Endothelial cell of hepatic sinusoid (primary cell): ENCODE measurements around the gene RENBP.
"Not testable (repeated sequence)": the region's sequence is repeated elsewhere in the genome, so short reads cannot be mapped to it uniquely, and the experiment has no call there.

Experiments
- in situ Hi-C: cut with HindIII; loops from 2 replicates; pipeline ENCODE4 v1.10.0; 2017; ENCODE audit warnings: low sequenced_read_pairs

RENBP gene

GRCh38 chrX:153944140-153944799 lies at the start of gene RENBP:
Gene RENBP (minus strand): TSS chrX:153944643. CDS start chrX:153944610, 33 bp downstream.
- in situ Hi-C loops: no loop called here

DNA sequence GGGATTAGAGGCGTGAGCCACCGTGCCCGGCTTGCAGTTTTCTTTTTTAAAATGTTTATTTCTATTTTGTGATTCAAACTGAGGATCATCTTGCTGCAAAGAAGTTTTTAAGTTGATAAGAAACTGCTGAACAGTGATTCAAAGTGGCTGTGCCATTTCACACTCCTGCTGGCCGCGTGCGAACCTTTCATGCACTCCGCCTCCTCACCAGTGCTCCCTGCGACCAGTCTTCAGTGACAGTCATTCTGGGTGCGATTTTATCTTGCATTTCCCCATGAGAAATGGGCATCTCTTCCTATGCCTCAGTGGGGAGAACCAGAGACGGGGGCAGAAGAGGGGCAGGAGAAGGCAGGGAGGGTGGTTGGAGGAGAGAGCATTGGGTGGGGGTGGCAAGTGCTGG lies 49.5 kb upstream of the RENBP start:
- in situ Hi-C loops: no loop called here

DNA sequence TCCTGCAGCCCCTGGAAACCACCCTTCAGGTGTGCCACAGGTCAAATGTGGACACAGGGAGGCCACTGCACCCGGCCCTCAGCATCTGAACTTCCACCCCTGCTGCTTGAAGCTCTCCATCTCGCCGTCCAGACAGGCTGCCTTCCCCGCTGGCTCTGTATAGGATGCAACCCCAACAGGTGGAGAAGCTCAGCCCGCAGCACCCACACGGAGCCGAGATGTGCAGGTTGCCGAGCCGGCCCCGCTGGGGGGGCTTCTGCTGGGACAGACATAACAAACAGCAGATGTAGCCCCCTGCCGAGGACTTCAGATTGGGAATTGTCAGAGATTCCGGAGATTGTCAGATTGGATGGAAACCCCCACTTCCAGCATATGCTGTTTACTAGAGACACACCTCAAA lies 48.6 kb upstream of the RENBP start:
- in situ Hi-C loops: no loop called here

DNA sequence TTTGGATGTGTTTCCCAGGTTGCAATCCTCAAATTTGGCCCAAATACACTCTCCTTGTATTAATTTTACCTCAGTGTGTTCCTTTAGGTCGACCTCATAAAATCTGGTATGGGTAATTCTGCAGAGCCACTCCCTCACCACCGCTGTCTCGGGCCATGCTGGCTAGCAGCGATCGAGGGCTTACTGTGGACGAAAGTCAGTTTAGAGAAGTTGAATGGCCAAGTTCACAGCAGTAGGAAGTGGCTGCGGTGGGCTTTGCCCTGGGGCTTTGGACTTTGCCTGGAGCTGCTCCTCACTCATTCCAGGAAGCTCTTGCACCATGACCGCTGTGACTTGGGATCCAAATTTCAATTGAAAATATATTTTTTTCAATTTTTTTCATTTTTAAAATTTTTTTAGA lies 47.7 kb upstream of the RENBP start:
- in situ Hi-C loops: no loop called here

GRCh38 chrX:153991013-153991580 lies 46.7 kb upstream of the RENBP start:
- in situ Hi-C loops: no loop called here

DNA sequence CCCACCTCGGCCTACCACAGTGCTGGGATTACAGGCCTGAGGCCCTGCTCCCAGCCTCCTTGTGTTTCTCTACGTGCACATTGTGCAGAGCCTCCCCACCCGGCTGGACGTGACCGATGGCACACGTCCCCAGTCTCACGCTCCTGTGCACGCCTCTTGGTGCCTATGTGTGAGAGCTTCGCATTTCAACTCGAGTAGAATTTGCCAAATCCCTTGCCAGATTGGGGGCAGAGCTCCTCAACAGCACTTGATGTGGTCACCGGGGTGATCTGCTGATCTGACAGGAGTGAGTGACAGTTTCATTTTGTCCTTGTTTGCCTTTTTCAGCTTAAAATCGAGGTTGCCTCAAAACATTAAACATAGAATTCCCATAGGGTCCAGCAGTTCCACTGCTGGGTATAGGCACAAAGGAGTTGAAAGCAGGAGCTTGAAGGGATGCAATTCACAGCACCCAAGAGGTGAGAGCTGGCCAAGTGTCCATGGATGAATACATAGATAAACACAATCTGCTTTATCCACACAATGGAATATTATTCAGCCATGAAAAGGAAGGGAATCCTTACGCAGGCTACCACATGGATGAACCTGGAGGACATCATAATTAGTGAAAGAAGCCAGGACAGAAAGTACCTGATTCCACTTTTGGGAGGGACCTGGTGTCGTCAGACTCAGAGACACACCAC lies 45.7 kb upstream of the RENBP start:
- in situ Hi-C loops: no loop called here

GRCh38 chrX:153988493-153988892 lies 44.0 kb upstream of the RENBP start:
- in situ Hi-C loops: no loop called here

- in situ Hi-C loops: no loop called here
Measured at GRCh38 chrX:153984351-153985178, 40.1 kb upstream of the RENBP start.

- in situ Hi-C loops: no loop called here
Measured at GRCh38 chrX:153983321-153983801, 38.9 kb upstream of the RENBP start.

DNA sequence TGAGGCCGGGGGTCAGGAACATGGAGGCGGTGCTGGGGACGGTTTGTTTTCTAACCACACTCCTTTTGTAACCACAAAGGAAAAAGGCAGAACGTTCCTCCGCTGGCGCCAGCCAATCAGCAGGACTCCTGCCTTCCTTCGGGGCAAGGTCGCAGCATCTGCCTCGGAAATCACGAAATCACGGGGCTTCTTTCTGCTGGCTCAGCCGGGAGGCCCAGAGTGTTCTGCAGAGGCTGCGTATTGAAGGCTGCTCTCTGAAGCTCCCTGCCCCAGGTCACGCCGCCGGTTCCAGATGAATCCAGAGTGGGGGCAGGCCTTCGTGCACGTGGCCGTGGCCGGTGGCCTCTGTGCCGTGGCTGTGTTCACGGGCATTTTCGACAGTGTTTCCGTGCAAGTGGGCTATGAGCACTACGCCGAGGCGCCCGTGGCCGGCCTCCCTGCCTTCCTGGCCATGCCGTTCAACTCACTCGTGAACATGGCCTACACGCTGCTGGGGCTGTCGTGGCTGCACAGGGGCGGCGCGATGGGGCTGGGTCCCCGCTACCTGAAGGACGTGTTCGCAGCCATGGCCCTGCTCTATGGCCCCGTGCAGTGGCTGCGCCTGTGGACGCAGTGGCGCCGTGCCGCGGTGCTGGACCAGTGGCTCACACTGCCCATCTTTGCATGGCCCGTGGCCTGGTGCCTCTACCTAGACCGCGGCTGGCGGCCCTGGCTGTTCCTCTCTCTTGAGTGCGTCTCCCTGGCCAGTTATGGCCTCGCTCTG lies 37.5 kb upstream of the RENBP start:
- in situ Hi-C loops: no loop called here

DNA sequence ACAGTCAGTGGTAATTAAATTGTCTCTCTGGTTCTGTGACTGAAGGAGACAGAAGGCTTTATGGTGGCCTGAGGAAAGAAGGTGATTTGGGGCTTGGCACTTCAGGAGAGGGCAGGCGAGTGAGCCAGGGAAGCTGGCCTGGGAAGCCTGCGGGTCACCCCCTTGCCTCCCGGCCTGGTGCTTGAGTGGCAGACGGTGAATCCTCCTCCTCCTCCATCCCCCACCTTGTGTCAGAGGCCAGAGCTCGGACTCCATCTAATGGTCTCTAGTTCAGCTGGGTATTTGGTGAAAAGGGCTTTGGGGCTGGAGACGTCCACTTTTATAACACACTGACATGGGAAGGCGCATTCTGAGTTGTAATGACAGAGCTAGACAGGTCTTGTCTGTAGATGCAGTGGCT lies 36.8 kb upstream of the RENBP start:
- in situ Hi-C loops: no loop called here

DNA sequence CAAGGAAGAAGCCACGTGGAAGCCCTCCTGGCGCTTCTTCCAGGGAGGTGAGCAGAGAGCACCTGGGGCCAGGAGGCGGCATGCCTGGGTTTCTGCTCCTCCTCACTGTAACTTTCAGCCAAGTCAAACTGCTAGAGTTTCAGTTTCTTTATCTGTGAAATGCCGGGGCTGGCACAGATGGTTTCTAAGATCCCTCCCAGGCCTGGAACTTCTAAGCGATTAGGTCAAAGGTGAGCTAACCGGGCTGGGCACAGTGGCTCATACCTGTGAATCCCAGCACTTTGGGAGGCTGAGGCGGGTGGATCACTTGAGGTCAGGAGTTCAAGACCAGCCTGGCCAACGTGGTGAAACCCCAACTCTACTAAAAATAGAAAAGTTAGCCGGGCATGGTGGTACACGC lies 36.0 kb upstream of the RENBP start:
- in situ Hi-C loops: not testable (repeated sequence)

DNA sequence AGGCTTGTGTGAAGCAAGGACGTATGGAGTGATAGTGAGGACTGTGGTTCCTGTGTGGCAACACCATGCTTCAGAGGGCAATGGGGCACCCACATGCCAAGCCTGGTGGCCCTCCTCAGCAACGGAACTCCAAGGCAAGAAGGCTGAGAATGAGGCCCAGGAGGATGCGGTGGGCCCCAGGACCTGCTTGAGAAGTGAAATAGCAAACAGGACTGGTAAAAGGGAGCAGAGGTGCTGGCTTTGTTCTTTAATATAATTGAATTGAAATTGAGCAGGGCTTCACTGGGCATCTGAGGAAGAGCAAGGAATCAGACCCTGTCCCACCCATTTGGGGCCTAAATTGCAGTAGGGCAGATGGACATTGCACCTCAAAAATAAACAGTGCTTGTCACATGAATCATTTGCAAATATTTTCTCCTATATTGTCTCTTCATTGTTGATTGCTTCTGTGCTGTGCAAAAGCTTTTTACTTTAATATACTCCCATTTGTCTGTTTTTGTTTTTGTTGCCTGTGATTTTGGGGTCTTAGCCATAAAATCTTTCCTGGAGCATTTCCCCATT lies 30.4 kb upstream of the RENBP start:
- in situ Hi-C loops: no loop called here

DNA sequence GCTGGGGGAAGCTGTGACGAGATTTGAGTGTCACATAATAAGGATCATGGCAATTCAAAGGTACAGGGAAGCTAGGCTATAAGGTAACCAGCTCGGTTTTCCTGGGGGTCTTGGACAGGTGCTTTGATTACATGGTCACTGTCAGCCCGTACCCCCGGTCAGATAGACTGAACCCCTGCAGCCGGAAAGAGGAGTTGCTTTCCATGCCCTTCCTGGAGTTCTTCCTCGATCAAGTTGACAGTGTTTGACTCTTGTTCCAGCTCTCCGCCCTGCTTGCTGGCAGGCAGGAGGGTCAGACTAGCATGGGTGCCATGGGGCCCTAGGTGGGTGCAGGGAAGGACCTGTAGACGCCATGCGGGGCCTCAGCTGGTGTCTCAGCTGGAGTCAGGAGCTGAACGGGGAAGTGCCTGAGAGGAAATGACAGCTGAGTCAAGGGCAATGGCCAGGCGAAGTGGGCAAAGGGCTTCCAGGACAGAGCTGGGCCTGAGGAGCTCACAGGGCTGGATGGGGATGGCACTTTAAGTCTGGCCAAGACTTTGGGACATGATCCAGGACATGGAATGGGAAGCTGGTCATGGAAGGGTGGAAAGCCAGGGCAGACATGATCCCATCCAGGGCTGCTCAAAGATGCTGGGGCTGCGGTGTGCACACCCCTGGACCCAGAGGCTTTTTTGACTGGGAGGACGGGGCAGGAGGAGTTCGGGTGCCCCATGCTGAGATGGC lies 29.7 kb upstream of the RENBP start:
- in situ Hi-C loops: no loop called here

- in situ Hi-C loops: no loop called here
Measured at GRCh38 chrX:153973127-153974002, 28.9 kb upstream of the RENBP start.

DNA sequence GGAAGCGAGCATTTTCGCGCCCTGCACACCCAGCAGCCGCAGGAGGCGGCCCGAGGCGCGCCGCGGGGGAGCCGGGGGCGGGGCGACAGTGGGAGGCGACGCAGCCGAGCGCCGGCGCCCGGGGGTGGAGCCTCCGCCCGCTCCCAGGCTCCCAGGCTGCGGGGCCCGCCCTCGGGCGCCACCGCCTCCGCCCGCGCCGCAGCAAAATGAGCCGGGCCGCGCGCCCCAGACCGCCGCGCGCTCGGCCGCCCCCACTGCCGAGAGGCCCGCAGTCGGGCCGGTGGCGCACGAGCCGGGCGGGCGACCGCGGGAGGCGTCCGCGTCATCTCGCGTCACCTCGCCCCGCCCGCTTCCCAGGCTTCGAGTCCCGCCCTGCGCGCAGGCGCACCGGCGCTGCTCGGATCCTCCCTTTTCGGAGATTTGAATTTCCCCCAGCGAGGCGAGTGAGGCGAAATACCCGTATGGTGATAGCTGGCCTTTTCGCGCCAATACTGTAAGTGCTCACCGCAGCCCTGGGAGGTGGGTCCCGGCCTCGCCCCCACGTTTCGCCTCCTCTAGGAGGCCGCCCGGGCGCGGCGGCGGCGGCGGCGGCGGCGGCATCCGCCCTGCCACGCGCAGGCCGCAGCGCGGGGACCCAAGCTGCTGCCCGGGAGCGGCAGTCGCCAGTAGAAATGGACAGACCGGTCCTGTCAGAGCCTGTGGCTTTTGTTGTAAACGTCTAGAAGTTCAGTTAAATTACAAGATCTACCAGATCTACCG lies 28.1 kb upstream of the RENBP start, which contains the start of gene TMEM187:
Gene TMEM187 (plus strand): TSS at position 387 of the 759 bp plus-strand sequence. CDS start 9,309 bp downstream, outside the sequence.
- in situ Hi-C loops: no loop called here

- in situ Hi-C loops: no loop called here
Measured at GRCh38 chrX:153971450-153972367, 27.3 kb upstream of the RENBP start, which contains the start of gene HCFC1. Gene HCFC1 (minus strand): TSS chrX:153971818. CDS start chrX:153970840, 978 bp downstream.
